Measurements from ENCODE around the gene RASA3. TPM values are rescaled to one million over a fixed set of nuclear protein-coding genes. Genes with fewer than 3 reads are reported as not detected.
A peak's percentile ranks its signal among the peaks of the same experiment; 100 is the strongest.

RASA3 gene
- total and polyA plus RNA-seq, 10 of the 15 experiments (the other 5 are each of a cell fraction or from before 2014, with no cell fraction given), result 0.79 to 33.9 (median 17.6) TPM

GRCh38 chr13:114130131-114130836 is 2.1 kb downstream of the RASA3 start:
- peak overlapping the region; percentile 84 for H3K27ac ChIP-seq (ENCODE audit: control insufficient read depth, insufficient read depth)
- peak overlapping the region; percentile 95 for H3K4me2 ChIP-seq (ENCODE audit: control insufficient read depth, insufficient read depth)
- H3K27me3 ChIP-seq (replicated peaks in 1 of 2; ENCODE audit: control insufficient read depth in 2 of 2, insufficient read depth in 2 of 2, low read length in 1 of 2), result no peaks in the 10 kb centered on the region
- WGBS (ENCODE audit: insufficient coverage, insufficient replicate concordance, low lambda C conversion rate, missing lambda C conversion rate), result 23% methylated on average over 18 of the region's 18 CpGs
- peak overlapping the region; percentile 89 for H3K4me3 ChIP-seq
- POLR2A ChIA-PET, result no interaction called here
- H3K9me3 ChIP-seq (replicated peaks; ENCODE audit: control insufficient read depth, insufficient read depth, low read length), result no peaks in the 10 kb centered on the region; the same call in 2 of the 3 replicates
- SMC1A ChIA-PET (ENCODE audit: uncharacterized antibody, unreplicated experiment), result interaction anchor here (0.7 kb wide), 1 partner anchor 15 kb away, joined by 3 read pairs; no protein-coding TSS in a partner anchor
- in situ Hi-C loops (cut with MboI), result no loop called here
- H3K9ac ChIP-seq (ENCODE audit: control insufficient read depth, insufficient read depth, low read length), result peak overlapping the region; percentile 73
- peaks cover 59% of the 10 kb centered on the region for H3K79me2 ChIP-seq (ENCODE audit: control insufficient read depth, insufficient read depth, low read length)
- no TSS peak for BruUV-seq (replicated peaks)
- CTCF ChIA-PET, result interaction anchor here (0.9 kb wide), 1 partner anchor 65 kb away, joined by 3 read pairs; no protein-coding TSS in a partner anchor
- FAIRE-seq, result peak; percentile 35
- intact Hi-C loops (cut with micrococcal nuclease; ENCODE audit: unreplicated experiment), result no loop called here
- H3K36me3 ChIP-seq (ENCODE audit: control insufficient read depth in 2 of 2, insufficient read depth in 2 of 2, low read length in 1 of 2), result no peaks in the 10 kb centered on the region; a peak in 1 of 4 replicates
- no peaks in the 10 kb centered on the region for H4K20me1 ChIP-seq (ENCODE audit: control insufficient read depth, insufficient read depth)
- TF ChIP-seq HDGF (IDR thresholded peaks at IDR 0.05), result no peak
- 0 out of 2 replicates have a peak, but pooled peaks have one; percentile 3 for TF ChIP-seq ZNF687 (IDR thresholded peaks at IDR 0.05)
- TF ChIP-seq NR2F1 (conservative IDR thresholded peaks at IDR 0.05), result 0 out of 2 replicates have a peak, but pooled peaks have one; percentile 18
- peaks cover 40% of the 10 kb centered on the region for H3K4me1 ChIP-seq (ENCODE audit: control insufficient read depth, insufficient read depth, low read length)
- DNase-seq (ENCODE audit: low read depth, low spot score), result no peak
- RAD21 ChIA-PET (ENCODE audit: unreplicated experiment), result interaction anchor here (1.1 to 2.1 kb wide), 4 partner anchors 18 to 65 kb away, joined by 4 to 7 read pairs (median 4); no protein-coding TSS in a partner anchor
- H2AFZ ChIP-seq (ENCODE audit: control insufficient read depth, low read depth, low read length), result peak overlapping the region; percentile 25; the same call in 1 of the 2 replicates
- ATAC-seq, result no peak

Measured in GM12878 (cell line).